Ovary (tissue), 3 donors: Measurements from ENCODE around the gene CHRM3.

Experiments
- CTCF ChIP-seq, 3 donors: fragments of 450-650 bp in 2 of 3; fragments of 200-600 bp in 1 of 3; IDR thresholded peaks; one replicate each; pipeline versions ENCODE4 v1.5.1 to v1.8.0; 2016 to 2022; ENCODE audit warnings: antibody characterized with exemption in 3 of 3, mild to moderate bottlenecking in 1 of 3
- POLR2A ChIP-seq: fragments of 450-650 bp; IDR thresholded peaks from one replicate; pipeline ENCODE4 v1.6.1; 2017; ENCODE audit warnings: antibody characterized with exemption, mild to moderate bottlenecking, moderate library complexity
- donor health status: DM: no; HTN: no; CAD: no.

DNA sequence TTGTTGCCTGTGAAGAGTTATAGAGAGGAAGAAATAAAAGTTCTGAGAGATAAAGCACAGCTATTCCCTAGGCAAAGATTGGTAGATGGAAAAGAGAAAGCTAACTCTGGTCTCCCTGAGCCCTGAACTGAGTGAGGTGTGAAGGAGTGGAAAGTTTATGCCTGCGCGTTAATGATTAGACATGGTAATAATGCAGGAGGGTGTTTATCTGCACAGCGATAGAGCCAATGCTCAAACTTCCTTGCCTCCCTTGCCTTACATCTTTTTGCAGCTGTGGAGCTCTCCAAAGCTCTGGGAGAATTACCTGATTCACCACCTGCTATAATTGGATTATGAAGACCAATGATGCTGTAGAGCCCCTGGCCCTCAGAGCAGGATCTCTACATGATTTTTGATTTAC is 32.8 kb upstream of the CHRM3 start:
- no peak for TF ChIP-seq POLR2A
- TF ChIP-seq CTCF (IDR thresholded peaks at IDR 0.05): no peak
